Measurements from ENCODE around the gene RBM3.
"Not testable (repeated sequence)": the region's sequence is repeated elsewhere in the genome, so short reads cannot be mapped to it uniquely, and the experiment has no call there.

RBM3 gene

GRCh38 chrX:48574270-48575266 lies at the start of gene RBM3:
RBM3 (plus strand) TSS chrX:48574484; CDS start chrX:48575181, 697 bp downstream.
- peak; percentile 73 for DNase-seq (ENCODE audit: low read depth)

GRCh38 chrX:48525853-48526252 lies 48.4 kb upstream of the RBM3 start:
- DNase-seq (ENCODE audit: low read depth): not testable (repeated sequence)

GRCh38 chrX:48530736-48531135 lies 43.5 kb upstream of the RBM3 start:
- no peak for DNase-seq (ENCODE audit: low read depth)

- DNase-seq (ENCODE audit: low read depth): no peak
Measured at GRCh38 chrX:48531358-48531959, 42.8 kb upstream of the RBM3 start.

GRCh38 chrX:48532161-48532560 lies 42.1 kb upstream of the RBM3 start:
- no peak for DNase-seq (ENCODE audit: low read depth)

GRCh38 chrX:48533165-48533564 lies 41.1 kb upstream of the RBM3 start:
- DNase-seq (ENCODE audit: low read depth): no peak

GRCh38 chrX:48538641-48539344 lies 35.5 kb upstream of the RBM3 start:
- DNase-seq (ENCODE audit: low read depth): no peak

GRCh38 chrX:48539345-48540027 lies 34.8 kb upstream of the RBM3 start, which contains the start of gene TBC1D25:
TBC1D25 (plus strand) TSS chrX:48539714; CDS start chrX:48539798, 84 bp downstream.
- peak; percentile 88 for DNase-seq (ENCODE audit: low read depth)

- DNase-seq (ENCODE audit: low read depth): no peak
Measured at GRCh38 chrX:48540028-48540375, 34.3 kb upstream of the RBM3 start.

GRCh38 chrX:48540480-48540879 lies 33.8 kb upstream of the RBM3 start:
- no peak for DNase-seq (ENCODE audit: low read depth)

GRCh38 chrX:48541140-48541814 lies 33.0 kb upstream of the RBM3 start:
- no peak for DNase-seq (ENCODE audit: low read depth)

- DNase-seq (ENCODE audit: low read depth): no peak
Measured at GRCh38 chrX:48548871-48549270, 25.4 kb upstream of the RBM3 start.

- DNase-seq (ENCODE audit: low read depth): not testable (repeated sequence)
Measured at GRCh38 chrX:48555731-48556325, 18.5 kb upstream of the RBM3 start.

GRCh38 chrX:48558271-48558670 lies 16.0 kb upstream of the RBM3 start:
- DNase-seq (ENCODE audit: low read depth): no peak

- no peak for DNase-seq (ENCODE audit: low read depth)
Measured at GRCh38 chrX:48559636-48560035, 14.6 kb upstream of the RBM3 start.

- DNase-seq (ENCODE audit: low read depth): no peak
Measured at GRCh38 chrX:48560056-48560455, 14.2 kb upstream of the RBM3 start.

GRCh38 chrX:48560681-48561080 lies 13.6 kb upstream of the RBM3 start:
- DNase-seq (ENCODE audit: low read depth): no peak

- no peak for DNase-seq (ENCODE audit: low read depth)
Measured at GRCh38 chrX:48569958-48570357, 4.3 kb upstream of the RBM3 start.

- no peak for DNase-seq (ENCODE audit: low read depth)
Measured at GRCh38 chrX:48573690-48574269, 504 bp upstream of the RBM3 start.

GRCh38 chrX:48575642-48576041 lies 1.4 kb downstream of the RBM3 start:
- no peak for DNase-seq (ENCODE audit: low read depth)

- DNase-seq (ENCODE audit: low read depth): no peak
Measured at GRCh38 chrX:48576108-48576507, 1.8 kb downstream of the RBM3 start.

All from stimulated activated CD8-positive, alpha-beta memory T cell treated with anti-CD3 and anti-CD28 coated beads, Interleukin-7, amount 100 ng/mL, for 24 hours (primary cell).